Upper lobe of left lung (tissue), 4 donors: ENCODE data around the gene ANKUB1.

Experiments
- EP300 ChIP-seq, 4 donors: sonication (generic); formaldehyde crosslinking; IDR thresholded peaks; one replicate each; pipeline ENCODE4 v1.5.1; 2017; ENCODE audit warnings: antibody characterized with exemption in 4 of 4, control low read depth in 2 of 4
- POLR2A ChIP-seq, 4 donors: fragments of 450-650 bp; IDR thresholded peaks; one replicate each; pipeline ENCODE4 v1.5.1; 2016 to 2017; ENCODE audit warnings: antibody characterized with exemption in 4 of 4, mild to moderate bottlenecking in 2 of 4
- TF ChIP-seq, protein P1 (sequence below), 6 experiments: fragments of 450-650 bp in 4 of 6; fragments of 200-600 bp in 2 of 6; sonication (generic) in 2 of 6; IDR thresholded peaks; one replicate each; pipeline ENCODE4 v1.5.1; 2016 to 2019; ENCODE audit warnings: antibody characterized with exemption in 6 of 6

DNA sequence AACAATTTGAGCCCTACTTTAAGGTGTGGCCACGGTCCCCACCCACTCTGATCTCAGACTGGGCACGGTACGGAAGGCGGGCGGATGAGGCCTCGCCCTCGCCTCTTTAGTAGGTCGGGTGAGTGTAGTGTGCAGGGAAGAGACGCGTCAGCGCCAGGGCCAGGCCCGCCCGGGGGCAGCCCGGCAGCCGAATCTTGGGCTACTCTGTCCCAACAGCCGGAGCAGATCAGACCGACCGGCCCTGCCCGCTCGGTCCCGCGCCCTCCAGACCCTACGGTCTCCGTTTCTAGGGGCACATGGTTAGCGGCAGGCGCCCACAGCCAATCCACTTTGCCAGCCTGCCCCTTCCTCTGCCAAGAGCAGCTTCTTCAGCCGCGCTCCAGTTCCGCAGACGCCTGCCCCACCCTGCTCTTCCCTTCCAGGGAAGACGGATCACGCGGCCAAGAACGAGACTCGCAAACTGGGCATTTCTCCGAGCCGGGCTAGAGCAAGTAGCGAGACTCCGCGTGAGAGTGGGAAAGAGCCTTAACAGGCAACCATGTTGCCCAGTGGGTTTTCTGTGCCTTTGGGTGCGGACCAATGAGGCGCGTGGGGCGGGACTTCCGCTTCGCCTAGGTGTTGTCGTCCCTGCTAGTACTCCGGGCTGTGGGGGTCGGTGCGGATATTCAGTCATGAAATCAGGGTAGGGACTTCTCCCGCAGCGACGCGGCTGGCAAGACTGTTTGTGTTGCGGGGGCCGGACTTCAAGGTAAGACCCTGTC lies 20.4 kb upstream of the ANKUB1 start, which contains the start of gene RNF13:
- TF ChIP-seq, protein P1, sequence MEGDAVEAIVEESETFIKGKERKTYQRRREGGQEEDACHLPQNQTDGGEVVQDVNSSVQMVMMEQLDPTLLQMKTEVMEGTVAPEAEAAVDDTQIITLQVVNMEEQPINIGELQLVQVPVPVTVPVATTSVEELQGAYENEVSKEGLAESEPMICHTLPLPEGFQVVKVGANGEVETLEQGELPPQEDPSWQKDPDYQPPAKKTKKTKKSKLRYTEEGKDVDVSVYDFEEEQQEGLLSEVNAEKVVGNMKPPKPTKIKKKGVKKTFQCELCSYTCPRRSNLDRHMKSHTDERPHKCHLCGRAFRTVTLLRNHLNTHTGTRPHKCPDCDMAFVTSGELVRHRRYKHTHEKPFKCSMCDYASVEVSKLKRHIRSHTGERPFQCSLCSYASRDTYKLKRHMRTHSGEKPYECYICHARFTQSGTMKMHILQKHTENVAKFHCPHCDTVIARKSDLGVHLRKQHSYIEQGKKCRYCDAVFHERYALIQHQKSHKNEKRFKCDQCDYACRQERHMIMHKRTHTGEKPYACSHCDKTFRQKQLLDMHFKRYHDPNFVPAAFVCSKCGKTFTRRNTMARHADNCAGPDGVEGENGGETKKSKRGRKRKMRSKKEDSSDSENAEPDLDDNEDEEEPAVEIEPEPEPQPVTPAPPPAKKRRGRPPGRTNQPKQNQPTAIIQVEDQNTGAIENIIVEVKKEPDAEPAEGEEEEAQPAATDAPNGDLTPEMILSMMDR (IDR thresholded peaks at IDR 0.05) = no peak
- TF ChIP-seq POLR2A (IDR thresholded peaks at IDR 0.05) = peak; percentile 72 to 95 (median 86)
- TF ChIP-seq EP300 (IDR thresholded peaks at IDR 0.05) = peak in 1 of 4 donors; percentile 50
